DOHH2 (cell line): ENCODE measurements around the gene LIMK2.

Experiments used
- H3F3A ChIP-seq: fragments of 200-600 bp; sonication (generic), shearing (Covaris generic); 2 replicates; pipeline ENCODE4 v1.6.0; 2016; ENCODE audit warnings: antibody characterized with exemption, mild to moderate bottlenecking; ENCODE audit not compliant: control insufficient read depth, insufficient read depth
- H3K27ac ChIP-seq: fragments of 200-600 bp; sonication (generic); 2 replicates; pipeline ENCODE4 v1.5.1; 2014; ENCODE audit warnings: low read depth, mild to moderate bottlenecking, low read length, moderate library complexity
- H3K27me3 ChIP-seq: fragments of 200-600 bp; sonication (generic); 2 replicates; pipeline ENCODE4 v1.6.1; 2014; ENCODE audit warnings: mild to moderate bottlenecking, low read length, mixed read lengths; ENCODE audit not compliant: control insufficient read depth
- H3K36me3 ChIP-seq: fragments of 200-600 bp; sonication (generic); 2 replicates; pipeline ENCODE4 v1.6.1; 2014; ENCODE audit warnings: mild to moderate bottlenecking, low read length, moderate library complexity, mixed read lengths; ENCODE audit not compliant: control insufficient read depth
- H3K4me1 ChIP-seq: fragments of 200-600 bp; sonication (generic); 2 replicates; pipeline ENCODE4 v1.6.1; 2014; ENCODE audit warnings: mild to moderate bottlenecking, low read length, mixed read lengths; ENCODE audit not compliant: control insufficient read depth
- H3K4me2 ChIP-seq: fragments of 200-600 bp; sonication (generic); 2 replicates; pipeline ENCODE4 v1.6.0; 2014; ENCODE audit warnings: mild to moderate bottlenecking, low read length, moderate library complexity
- H3K4me3 ChIP-seq: fragments of 200-600 bp; sonication (generic); 2 replicates; pipeline ENCODE4 v1.5.1; 2014; ENCODE audit warnings: mild to moderate bottlenecking, low read length, mixed read lengths
- H3K79me2 ChIP-seq: fragments of 200-600 bp; sonication (generic); 2 replicates; pipeline ENCODE4 v1.6.1; 2014; ENCODE audit warnings: mild to moderate bottlenecking, low read length, mixed read lengths; ENCODE audit not compliant: control insufficient read depth
- H3K9me2 ChIP-seq: fragments of 200-600 bp; sonication (generic); replicated peaks from 2 replicates; pipeline ENCODE4 v1.6.1; 2014; ENCODE audit warnings: mild to moderate bottlenecking, low read length, mixed read lengths; ENCODE audit not compliant: control insufficient read depth
- H3K9me3 ChIP-seq: fragments of 200-600 bp; sonication (generic); 2 replicates; pipeline ENCODE4 v1.6.1; 2014; ENCODE audit warnings: antibody characterized with exemption, low read length, mixed read lengths; ENCODE audit not compliant: control insufficient read depth, insufficient read depth
- H4K20me1 ChIP-seq: fragments of 200-600 bp; sonication (generic); 2 replicates; pipeline ENCODE4 v1.6.0; 2014; ENCODE audit warnings: low read depth, mild to moderate bottlenecking, antibody characterized with exemption, low read length, moderate library complexity; ENCODE audit not compliant: control insufficient read depth, insufficient read depth
- CTCF ChIP-seq: fragments of 200-600 bp; sonication (generic); IDR thresholded peaks from one replicate; pipeline ENCODE4 v1.5.1; 2014; ENCODE audit warnings: antibody characterized with exemption, mild to moderate bottlenecking, low read depth, low read length; ENCODE audit not compliant: poor library complexity, severe bottlenecking
- EZH2phosphoT487 ChIP-seq: fragments of 200-600 bp; sonication (generic); IDR thresholded peaks from 2 replicates; pipeline ENCODE4 v1.6.1; 2017; ENCODE audit warnings: borderline replicate concordance, mild to moderate bottlenecking, antibody characterized with exemption, low read length, moderate library complexity, mixed read lengths

Gene LIMK2

GRCh38 chr22:31227186-31227585 is 15.1 kb downstream of the LIMK2 start:
- Histone ChIP-seq H3K4me2 (no peak overlapping the region), H3K79me2 (peaks cover 51% of the 10 kb centered on the region), H4K20me1 (peaks cover 8% of the 10 kb centered on the region; the same call in 1 of the 2 replicates), H3K27ac (no peak overlapping the region), H3F3A (no peaks in the 10 kb centered on the region), H3K36me3 (peaks cover 46% of the 10 kb centered on the region), H3K4me1 (peaks cover 9% of the 10 kb centered on the region), H3K9me2 (no peaks in the 10 kb centered on the region), H3K27me3 (no peaks in the 10 kb centered on the region), H3K9me3 (no peaks in the 10 kb centered on the region), H3K4me3 (no peak overlapping the region)
- no peak for TF ChIP-seq CTCF
- TF ChIP-seq EZH2phosphoT487: no peak

- Histone ChIP-seq H3K9me3 (no peaks in the 10 kb centered on the region), H3K27me3 (no peaks in the 10 kb centered on the region), H3K79me2 (peaks cover 37% of the 10 kb centered on the region), H4K20me1 (peaks cover 4% of the 10 kb centered on the region; the same call in 1 of the 2 replicates), H3K4me1 (no peaks in the 10 kb centered on the region), H3K4me2 (no peak overlapping the region), H3K36me3 (peaks cover 46% of the 10 kb centered on the region), H3K27ac (no peak overlapping the region), H3F3A (no peaks in the 10 kb centered on the region), H3K9me2 (no peaks in the 10 kb centered on the region), H3K4me3 (no peak overlapping the region)
- no peak for TF ChIP-seq CTCF
- TF ChIP-seq EZH2phosphoT487: no peak
Measured at GRCh38 chr22:31229402-31230079, 17.4 kb downstream of the LIMK2 start.

GRCh38 chr22:31230155-31230870 is 18.2 kb downstream of the LIMK2 start:
- H3K9me2 ChIP-seq: no peaks in the 10 kb centered on the region
- H4K20me1 ChIP-seq: peaks cover 4% of the 10 kb centered on the region; the same call in 1 of the 2 replicates
- H3K27me3 ChIP-seq: no peaks in the 10 kb centered on the region
- TF ChIP-seq CTCF: no peak
- H3K4me1 ChIP-seq: no peaks in the 10 kb centered on the region
- no peaks in the 10 kb centered on the region for H3F3A ChIP-seq
- H3K9me3 ChIP-seq: no peaks in the 10 kb centered on the region
- no peak overlapping the region for H3K4me3 ChIP-seq
- H3K79me2 ChIP-seq: peaks cover 35% of the 10 kb centered on the region
- no peak overlapping the region for H3K4me2 ChIP-seq
- H3K27ac ChIP-seq: no peak overlapping the region
- peaks cover 49% of the 10 kb centered on the region for H3K36me3 ChIP-seq
